Gastrocnemius medialis (tissue), 4 donors: ENCODE data around the gene ALDH6A1.

ENCODE experiments used
- POLR2A ChIP-seq, 2 donors: fragments of 450-650 bp; IDR thresholded peaks; one replicate each; pipeline ENCODE4 v1.6.1; 2017; ENCODE audit warnings: antibody characterized with exemption in 2 of 2, mild to moderate bottlenecking in 2 of 2, moderate library complexity in 2 of 2
- TF ChIP-seq, protein P1 (sequence below), 5 experiments: fragments of 450-650 bp in 3 of 5; fragments of 200-600 bp in 2 of 5; sonication (generic) in 2 of 5; IDR thresholded peaks in 4 of 5; conservative IDR thresholded peaks in 1 of 5; 1 replicate in 4 of 5; 2 replicates in 1 of 5; pipeline ENCODE4 v1.5.1; 2016 to 2019; ENCODE audit warnings: antibody characterized with exemption in 5 of 5, mild to moderate bottlenecking in 3 of 5, moderate library complexity in 3 of 5

DNA sequence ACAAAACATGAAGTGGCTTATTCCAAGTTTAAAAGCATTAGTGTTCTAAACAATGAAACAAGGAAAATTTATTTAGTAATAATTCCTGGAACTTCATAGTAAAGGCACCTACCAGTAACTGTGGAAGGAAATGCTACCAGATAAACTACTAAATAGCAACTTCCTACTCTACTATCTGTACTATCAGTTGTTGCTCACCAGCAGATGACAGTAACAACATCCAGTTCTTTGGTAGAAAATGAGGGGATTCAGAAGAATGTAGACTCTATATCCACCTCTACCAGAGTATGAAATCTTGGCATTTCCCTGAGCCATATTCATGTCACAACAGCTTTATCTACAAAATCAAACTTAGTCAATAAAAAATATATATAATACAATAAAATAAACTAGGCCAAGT is 68.3 kb downstream of the ALDH6A1 start:
- TF ChIP-seq, protein P1, sequence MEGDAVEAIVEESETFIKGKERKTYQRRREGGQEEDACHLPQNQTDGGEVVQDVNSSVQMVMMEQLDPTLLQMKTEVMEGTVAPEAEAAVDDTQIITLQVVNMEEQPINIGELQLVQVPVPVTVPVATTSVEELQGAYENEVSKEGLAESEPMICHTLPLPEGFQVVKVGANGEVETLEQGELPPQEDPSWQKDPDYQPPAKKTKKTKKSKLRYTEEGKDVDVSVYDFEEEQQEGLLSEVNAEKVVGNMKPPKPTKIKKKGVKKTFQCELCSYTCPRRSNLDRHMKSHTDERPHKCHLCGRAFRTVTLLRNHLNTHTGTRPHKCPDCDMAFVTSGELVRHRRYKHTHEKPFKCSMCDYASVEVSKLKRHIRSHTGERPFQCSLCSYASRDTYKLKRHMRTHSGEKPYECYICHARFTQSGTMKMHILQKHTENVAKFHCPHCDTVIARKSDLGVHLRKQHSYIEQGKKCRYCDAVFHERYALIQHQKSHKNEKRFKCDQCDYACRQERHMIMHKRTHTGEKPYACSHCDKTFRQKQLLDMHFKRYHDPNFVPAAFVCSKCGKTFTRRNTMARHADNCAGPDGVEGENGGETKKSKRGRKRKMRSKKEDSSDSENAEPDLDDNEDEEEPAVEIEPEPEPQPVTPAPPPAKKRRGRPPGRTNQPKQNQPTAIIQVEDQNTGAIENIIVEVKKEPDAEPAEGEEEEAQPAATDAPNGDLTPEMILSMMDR (IDR thresholded peaks at IDR 0.05 in 4 of 5, conservative IDR thresholded peaks at IDR 0.05 in 1 of 5): no peak
- TF ChIP-seq POLR2A (IDR thresholded peaks at IDR 0.05): no peak
